Heart right ventricle (tissue), 16 donors: ENCODE measurements around the gene SCN11A. TPM values are rescaled to one million over a fixed set of nuclear protein-coding genes. Genes with fewer than 3 reads are reported as not detected.

Source experiments
- ATAC-seq, 8 donors: fragments of 200-7000 bp; cut with Tn5 transposase; one replicate each; pipeline ENCODE4 v1.9.1; 2020; ENCODE audit warnings: mild to moderate bottlenecking in 8 of 8, moderate library complexity in 8 of 8, moderate number of reproducible peaks in 1 of 8
- DNase-seq, 2 donors: peaks; one replicate each; pipeline ENCODE4 v3.0.0-alpha.2; 2020
- H3K27ac ChIP-seq, 10 donors: fragments of 200-600 bp; sonication (generic) in 2 of 10; one replicate each; pipeline versions ENCODE4 v1.5.0 to v1.8.0; 2020 to 2022; ENCODE audit warnings: mild to moderate bottlenecking in 3 of 10
- H3K27me3 ChIP-seq, 7 donors: fragments of 200-600 bp; one replicate each; pipeline ENCODE4 v1.8.0; 2021 to 2022; ENCODE audit warnings: mild to moderate bottlenecking in 2 of 7
- H3K36me3 ChIP-seq, 9 donors: fragments of 200-600 bp; sonication (generic) in 1 of 9; one replicate each; pipeline versions ENCODE4 v1.5.0 to v1.8.0; 2020 to 2022; ENCODE audit warnings: mild to moderate bottlenecking in 2 of 9
- H3K4me1 ChIP-seq, 9 donors: fragments of 200-600 bp; sonication (generic) in 1 of 9; one replicate each; pipeline versions ENCODE4 v1.5.0 to v1.8.0; 2020 to 2022; ENCODE audit warnings: mild to moderate bottlenecking in 4 of 9
- H3K4me3 ChIP-seq, 10 donors: fragments of 200-600 bp; sonication (generic) in 2 of 10; one replicate each; pipeline versions ENCODE4 v1.5.0 to v1.8.0; 2020 to 2022; ENCODE audit warnings: mild to moderate bottlenecking in 7 of 10, moderate library complexity in 2 of 10
- H3K9me3 ChIP-seq, 11 donors: fragments of 200-600 bp in 10 of 11; sonication (generic) in 2 of 11; one replicate each; pipeline versions ENCODE4 v1.5.0 to v1.8.0; 2013 to 2022; ENCODE audit warnings: mild to moderate bottlenecking in 2 of 11, control low read depth in 1 of 11, moderate library complexity in 1 of 11
- WGBS, 2 donors: extraction: QIAGEN DNeasy Blood & Tissue Kit; methylation state at CpG; one replicate each; pipeline ENCODE4 v1.1.7; 2013; ENCODE audit warnings: inconsistent platforms in 1 of 2; 5-methylcytosine and 5-hydroxymethylcytosine counted together
- intact Hi-C, 10 donors: fragments of 100-400 bp; cut with DNase I; formaldehyde crosslinking; loops; one replicate each; pipeline versions ENCODE4 v1.11.1 to v1.14.2; 2022
- long read RNA-seq, 3 donors: library from polyadenylated mRNA; unstranded; transcript quantifications; one replicate each; pipeline ENCODE4 v2.0.0, GENCODE V29; 2020 to 2021
- polyA plus RNA-seq, 2 donors: library from polyadenylated mRNA; stranded (reverse); fragments of 200-250 nt; gene quantifications; one replicate each; pipeline ENCODE4 v1.2.3, GENCODE V29; 2013
- total RNA-seq, 10 donors: library from RNA; stranded (reverse); fragmentation: NEBNext Ultra II Directional in 3 of 10; extraction: Animal tissue kit (Norgen Biotek cat#: 25700) in 3 of 10; gene quantifications; one replicate each; pipeline versions ENCODE4 v1.2.1 to v1.2.4, GENCODE V29; 2021 to 2023
- TF ChIP-seq, protein P1 (sequence below), 9 donors: fragments of 200-600 bp; sonication (generic) in 2 of 9; IDR thresholded peaks; one replicate each; pipeline versions ENCODE4 v1.5.0 to v1.8.0; 2021 to 2022; ENCODE audit warnings: antibody characterized with exemption in 9 of 9, mild to moderate bottlenecking in 5 of 9, moderate library complexity in 1 of 9
- donor health status: Arrhythmogenic right ventricular cardiomyopathy.
- donor health status: ischemic (EF 13 %, LVEDD 7.1; RV severe dilation, severe dysfunction).
- donor health status: healthy with polysubstance abuse.
- donor health status: DM: no; HTN: yes; CAD: no.
- donor health status: DM: no; HTN: no; CAD: no.
- donor health status: ischemic (EF 25% LVEDD 6.9; RV normal size, moderate dysfunction).
- donor health status: ischemic (EF 25% LVEDD 5.7; RV mildly dilated, moderate dysfunction).
- donor health status: healthy.
- donor health status: DM: yes; HTN: yes; CAD: no.
- donor health status: Ischemic cardiomyopathy.
- donor health status: ischemic (EF 35%, LVEDD 5.7; RV mildly dilated, moderate dysfunction).
- donor health status: nonischemic (EF 11% LVEDD 7.7; RV severe dilation, severe dysfunction).
- donor health status: DM: yes; HTN: yes; CAD: no.
- donor health status: PGD.
- donor health status: ischemic (EF 29% LVEDD 5.4; RV normal size, mild dysfunction).
- donor health status: nonischemic (EF 23%, LVEDD 6.1; RV moderate dilation, normal function).

SCN11A gene
- total RNA-seq (under 1 TPM in 8 of 10 donors, not detected in 2; 0.04 to 0.12 (median 0.07) TPM), polyA plus RNA-seq (under 1 TPM; 0.01 to 0.15 TPM)
- long read RNA-seq, donor 1 = 0 reads
- long read RNA-seq, donor 2 = 0 reads
- long read RNA-seq, donor 3 = 0 reads

DNA sequence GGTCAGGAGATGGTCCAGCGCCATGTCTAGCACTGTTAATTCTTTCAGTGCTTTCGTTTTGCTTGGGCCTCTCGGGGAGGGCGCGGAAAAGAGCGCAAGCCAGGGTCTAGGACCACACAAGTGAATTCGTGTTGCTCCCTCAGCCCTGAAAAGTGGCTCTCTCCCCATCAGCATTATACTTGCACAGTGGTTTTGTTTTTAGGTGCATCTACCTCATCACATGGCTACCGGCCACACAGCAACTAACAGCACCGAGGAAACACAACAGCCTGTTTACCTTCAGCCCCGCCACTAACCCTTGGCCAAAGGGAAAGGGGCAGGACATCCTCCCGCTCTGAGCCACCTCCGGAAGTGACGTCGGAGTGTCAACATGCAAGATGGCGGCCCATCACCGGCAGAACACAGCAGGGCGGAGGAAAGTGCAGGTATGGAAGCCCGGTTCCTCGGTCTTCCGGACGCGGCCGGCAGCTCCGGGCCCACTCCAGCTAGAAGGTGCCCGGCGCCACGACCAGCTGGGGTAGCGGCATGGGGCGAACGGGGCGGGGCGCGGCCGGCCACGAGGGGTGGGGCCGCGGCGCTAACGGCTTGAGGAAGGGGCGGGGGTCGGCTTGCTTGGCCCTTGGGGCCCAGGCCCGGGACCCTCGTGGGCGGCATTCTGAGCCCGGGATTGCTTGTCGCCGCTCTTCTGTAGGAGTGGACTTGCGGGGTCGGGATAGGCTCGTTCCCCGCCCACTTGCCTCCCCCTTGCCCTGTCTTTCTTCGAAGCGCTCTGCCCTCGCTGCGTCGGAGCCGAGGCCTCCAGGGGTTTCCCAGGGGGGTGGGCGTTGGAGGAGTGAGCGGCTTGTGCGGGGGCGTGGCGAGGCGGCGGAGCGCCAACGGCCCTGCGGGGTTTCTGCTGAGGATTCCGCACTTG is at the start of gene SCN11A, which contains the start of gene WDR48:
Gene SCN11A (minus strand): TSS at position 296 of the 913 bp plus-strand sequence. CDS start 101,582 bp downstream, outside the sequence.
Gene WDR48 (plus strand): TSS at position 368 of the 913 bp plus-strand sequence. CDS start 10 bp downstream, at position 378.
- H3K27ac ChIP-seq = peak within 1 kb of the TSS; percentile 14 to 94 (median 84)
- WGBS, 2 donors = 1% methylated on average over 67 to 68 of the region's 68 CpGs
- H3K9me3 ChIP-seq = no peaks in the 10 kb centered on the region
- peak within 1 kb of the TSS; percentile 78 to 99 (median 97) for H3K4me3 ChIP-seq
- peaks cover 2 to 39% (median 23%) of the 10 kb centered on the region in 9 donors for H3K4me1 ChIP-seq
- ATAC-seq = peak; percentile 99 to 100 (median 99)
- no peaks in the 10 kb centered on the region for H3K27me3 ChIP-seq
- intact Hi-C loops = loop anchor here in 1 of 10 donors (5.0 kb wide), 1 partner anchor 50 kb away; no protein-coding TSS in a partner anchor
- no peaks in the 10 kb centered on the region for H3K36me3 ChIP-seq
- DNase-seq = peak; percentile 90 to 97
- TF ChIP-seq, protein P1, sequence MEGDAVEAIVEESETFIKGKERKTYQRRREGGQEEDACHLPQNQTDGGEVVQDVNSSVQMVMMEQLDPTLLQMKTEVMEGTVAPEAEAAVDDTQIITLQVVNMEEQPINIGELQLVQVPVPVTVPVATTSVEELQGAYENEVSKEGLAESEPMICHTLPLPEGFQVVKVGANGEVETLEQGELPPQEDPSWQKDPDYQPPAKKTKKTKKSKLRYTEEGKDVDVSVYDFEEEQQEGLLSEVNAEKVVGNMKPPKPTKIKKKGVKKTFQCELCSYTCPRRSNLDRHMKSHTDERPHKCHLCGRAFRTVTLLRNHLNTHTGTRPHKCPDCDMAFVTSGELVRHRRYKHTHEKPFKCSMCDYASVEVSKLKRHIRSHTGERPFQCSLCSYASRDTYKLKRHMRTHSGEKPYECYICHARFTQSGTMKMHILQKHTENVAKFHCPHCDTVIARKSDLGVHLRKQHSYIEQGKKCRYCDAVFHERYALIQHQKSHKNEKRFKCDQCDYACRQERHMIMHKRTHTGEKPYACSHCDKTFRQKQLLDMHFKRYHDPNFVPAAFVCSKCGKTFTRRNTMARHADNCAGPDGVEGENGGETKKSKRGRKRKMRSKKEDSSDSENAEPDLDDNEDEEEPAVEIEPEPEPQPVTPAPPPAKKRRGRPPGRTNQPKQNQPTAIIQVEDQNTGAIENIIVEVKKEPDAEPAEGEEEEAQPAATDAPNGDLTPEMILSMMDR (IDR thresholded peaks at IDR 0.05) = no peak

DNA sequence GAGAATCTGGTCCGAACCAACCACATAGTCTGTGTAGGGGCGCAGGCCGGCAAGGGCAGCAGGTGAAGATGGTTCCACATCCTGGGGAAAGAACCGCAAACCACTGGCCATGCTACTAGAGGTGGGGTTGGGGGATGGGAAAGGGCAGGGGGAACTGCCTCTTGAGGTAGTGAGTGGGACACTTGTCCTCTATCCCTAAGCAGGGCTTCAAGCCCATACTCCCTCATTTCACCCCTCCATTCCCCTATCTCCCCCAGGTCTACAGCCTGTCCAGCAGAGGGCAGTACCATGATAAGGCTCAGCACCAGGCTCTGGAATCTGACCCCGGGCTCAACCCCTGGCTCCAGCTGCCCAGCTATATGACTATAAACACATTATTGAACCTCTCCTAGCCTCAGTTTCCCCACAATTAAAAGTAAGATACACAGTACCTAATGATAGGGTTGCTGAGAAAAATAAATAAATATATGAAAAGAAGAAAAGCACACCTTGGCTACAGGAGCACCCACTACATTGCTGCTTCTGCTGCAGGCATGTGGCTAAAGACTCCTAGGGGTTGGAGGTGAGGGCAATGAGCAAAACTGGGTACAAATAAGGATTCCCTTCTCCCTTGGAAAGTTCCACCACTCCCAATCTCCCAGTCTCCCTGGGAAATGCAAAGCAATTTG is 49.4 kb upstream of the SCN11A start:
- WGBS, 2 donors = 83 to 90% methylated on average over 5 of the region's 5 CpGs
- intact Hi-C loops = loop anchor here in 4 of 10 donors (5.0 to 10.0 kb wide), 4 partner anchors 49 to 284 kb away; partner anchors contain the start of genes SCN11A (in 1 of the 4), SLC25A38 (in 1 of the 4) and WDR48 (in 1 of the 4)
- no peaks in the 10 kb centered on the region for H3K9me3 ChIP-seq
- no peak overlapping the region for H3K27ac ChIP-seq
- TF ChIP-seq, protein P1 (IDR thresholded peaks at IDR 0.05) = peak; percentile 28 to 68 (median 61)
- DNase-seq = no peak
- H3K36me3 ChIP-seq = peaks cover 0 to 54% (median 26%) of the 10 kb centered on the region in 9 donors
- H3K4me3 ChIP-seq = no peak overlapping the region
- peaks cover 22 to 61% (median 40%) of the 10 kb centered on the region in 9 donors for H3K4me1 ChIP-seq
- no peaks in the 10 kb centered on the region for H3K27me3 ChIP-seq
- peak in 5 of 8 donors; percentile 30 to 58 (median 45) for ATAC-seq

DNA sequence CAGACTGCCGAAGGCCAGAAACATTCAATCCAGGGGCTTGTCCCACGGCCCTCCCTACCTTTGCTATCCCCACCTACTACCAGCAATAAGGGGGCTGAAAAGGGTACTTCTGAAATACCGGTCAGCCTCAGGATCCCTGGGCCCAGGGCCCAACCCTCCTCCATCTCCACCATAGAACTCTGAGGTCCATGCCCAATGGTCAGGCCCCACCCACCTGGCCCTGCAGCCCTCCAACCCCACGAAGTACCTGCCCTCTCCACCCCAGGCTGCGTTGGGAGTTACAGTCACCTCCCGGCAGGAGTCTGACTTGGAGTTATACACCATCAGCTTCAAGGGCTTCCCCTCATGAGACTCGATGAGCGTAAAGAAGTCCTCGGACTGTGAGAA is 48.7 kb upstream of the SCN11A start:
- TF ChIP-seq, protein P1 (IDR thresholded peaks at IDR 0.05) = no peak
- DNase-seq = no peak
- H3K36me3 ChIP-seq = peaks cover 0 to 61% (median 26%) of the 10 kb centered on the region in 9 donors
- no peaks in the 10 kb centered on the region for H3K9me3 ChIP-seq
- H3K4me3 ChIP-seq = no peak overlapping the region
- H3K4me1 ChIP-seq = peaks cover 16 to 59% (median 34%) of the 10 kb centered on the region in 9 donors
- H3K27me3 ChIP-seq = no peaks in the 10 kb centered on the region
- ATAC-seq = no peak
- intact Hi-C loops = loop anchor here in 4 of 10 donors (5.0 to 10.0 kb wide), 4 partner anchors 48 to 284 kb away; partner anchors contain the start of genes SCN11A (in 1 of the 4), SLC25A38 (in 1 of the 4) and WDR48 (in 1 of the 4)
- WGBS, 2 donors = 86 to 91% methylated on average over 8 to 9 of the region's 9 CpGs
- no peak overlapping the region for H3K27ac ChIP-seq
